H1 (cell line): ENCODE data around the gene FAM72B.
"Not testable (repeated sequence)": the region's sequence is repeated elsewhere in the genome, so short reads cannot be mapped to it uniquely, and the experiment has no call there.

Experiments used
- ATF2 ChIP-seq: IDR thresholded peaks from 2 replicates; pipeline ENCODE4 v1.6.1; 2012; ENCODE audit warnings: low read length, inconsistent platforms
- E2F6 ChIP-seq: IDR thresholded peaks from 2 replicates; pipeline ENCODE4 v1.6.1; 2012; ENCODE audit warnings: inconsistent platforms
- EP300 ChIP-seq, 2 experiments: IDR thresholded peaks; 1 replicate in 1 of 2; 2 replicates in 1 of 2; pipeline ENCODE4 v1.6.1; 2011 to 2012; ENCODE audit warnings: low read depth in 2 of 2, low read length in 2 of 2, mild to moderate bottlenecking in 2 of 2, borderline replicate concordance in 1 of 2, inconsistent platforms in 1 of 2, moderate library complexity in 1 of 2
- FOSL1 ChIP-seq: IDR thresholded peaks from 2 replicates; pipeline ENCODE4 v1.6.1; 2011; ENCODE audit warnings: mild to moderate bottlenecking, low read depth, low read length, moderate library complexity; ENCODE audit not compliant: insufficient read depth
- HDAC6 ChIP-seq: IDR thresholded peaks from one replicate; pipeline ENCODE4 v1.7.1; 2012; ENCODE audit warnings: low read depth, mild to moderate bottlenecking, inconsistent platforms, low read length, moderate library complexity
- JUN ChIP-seq: IDR thresholded peaks from 2 replicates; pipeline ENCODE4 v1.6.1; 2011; ENCODE audit warnings: low read depth, mild to moderate bottlenecking, improper control_type of control experiment, low read length
- RFX5 ChIP-seq: IDR thresholded peaks from 2 replicates; pipeline ENCODE4 v1.6.1; 2011; ENCODE audit warnings: low read depth, low read length, improper control_type of control experiment, borderline replicate concordance
- SP1 ChIP-seq: IDR thresholded peaks from 2 replicates; pipeline ENCODE4 v1.6.1; 2011; ENCODE audit warnings: low read depth, low read length
- TBP ChIP-seq: IDR thresholded peaks from 2 replicates; pipeline ENCODE4 v1.6.1; 2011; ENCODE audit warnings: low read depth, low read length, improper control_type of control experiment
- USF2 ChIP-seq: IDR thresholded peaks from 2 replicates; pipeline ENCODE4 v1.6.1; 2011; ENCODE audit warnings: low read length, improper control_type of control experiment
- ZNF274 ChIP-seq: IDR thresholded peaks from 2 replicates; pipeline ENCODE4 v1.7.0; 2012; ENCODE audit warnings: low read length, borderline replicate concordance; ENCODE audit errors: extremely low read depth
- TF ChIP-seq, protein P1 (sequence below), 3 experiments: IDR thresholded peaks; 1 replicate in 2 of 3; 2 replicates in 1 of 3; pipeline versions ENCODE4 v1.5.1 to v1.6.1; 2011; ENCODE audit warnings: low read length in 3 of 3, mild to moderate bottlenecking in 3 of 3, inconsistent platforms in 2 of 3, low read depth in 1 of 3, moderate library complexity in 1 of 3; ENCODE audit not compliant: insufficient read depth in 1 of 3; ENCODE audit errors: control extremely low read depth in 1 of 3

GRCh38 chr1:121192512-121192911 is 8.4 kb upstream of the FAM72B start:
- TF ChIP-seq, protein P1, sequence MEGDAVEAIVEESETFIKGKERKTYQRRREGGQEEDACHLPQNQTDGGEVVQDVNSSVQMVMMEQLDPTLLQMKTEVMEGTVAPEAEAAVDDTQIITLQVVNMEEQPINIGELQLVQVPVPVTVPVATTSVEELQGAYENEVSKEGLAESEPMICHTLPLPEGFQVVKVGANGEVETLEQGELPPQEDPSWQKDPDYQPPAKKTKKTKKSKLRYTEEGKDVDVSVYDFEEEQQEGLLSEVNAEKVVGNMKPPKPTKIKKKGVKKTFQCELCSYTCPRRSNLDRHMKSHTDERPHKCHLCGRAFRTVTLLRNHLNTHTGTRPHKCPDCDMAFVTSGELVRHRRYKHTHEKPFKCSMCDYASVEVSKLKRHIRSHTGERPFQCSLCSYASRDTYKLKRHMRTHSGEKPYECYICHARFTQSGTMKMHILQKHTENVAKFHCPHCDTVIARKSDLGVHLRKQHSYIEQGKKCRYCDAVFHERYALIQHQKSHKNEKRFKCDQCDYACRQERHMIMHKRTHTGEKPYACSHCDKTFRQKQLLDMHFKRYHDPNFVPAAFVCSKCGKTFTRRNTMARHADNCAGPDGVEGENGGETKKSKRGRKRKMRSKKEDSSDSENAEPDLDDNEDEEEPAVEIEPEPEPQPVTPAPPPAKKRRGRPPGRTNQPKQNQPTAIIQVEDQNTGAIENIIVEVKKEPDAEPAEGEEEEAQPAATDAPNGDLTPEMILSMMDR (IDR thresholded peaks at IDR 0.05; ENCODE audit: control extremely low read depth in 1 of 3, insufficient read depth in 1 of 3, low read depth in 1 of 3, low read length in 3 of 3): not testable (repeated sequence)
- TF ChIP-seq USF2; FOSL1; JUN; ZNF274; TBP; HDAC6; EP300 (IDR thresholded peaks at IDR 0.05; ENCODE audit: borderline replicate concordance in 1 of 2, low read depth in 2 of 2, low read length in 2 of 2); RFX5; ATF2; E2F6; SP1: not testable (repeated sequence)
